Left lung (tissue), 10 donors: Measurements from ENCODE around the gene CLRN3. TPM values are rescaled to one million over a fixed set of nuclear protein-coding genes. Genes with fewer than 3 reads are reported as not detected.

Experiments
- ATAC-seq: fragments of 200-7000 bp; cut with Tn5 transposase; one replicate; pipeline ENCODE4 v1.9.1; 2020; ENCODE audit warnings: moderate library complexity
- DNase-seq, 4 donors: peaks; one replicate each; pipeline ENCODE4 v3.0.0-alpha.2; 2013 to 2020
- H3K27ac ChIP-seq, 2 donors: fragments of 200-600 bp; sonication (generic) in 1 of 2; one replicate each; pipeline versions ENCODE4 v1.5.0 to v1.8.0; 2020 to 2021
- H3K27me3 ChIP-seq, 2 donors: fragments of 200-600 bp; sonication (generic) in 1 of 2; one replicate each; pipeline versions ENCODE4 v1.5.0 to v1.8.0; 2020 to 2021
- H3K36me3 ChIP-seq, 2 donors: fragments of 200-600 bp; sonication (generic) in 1 of 2; one replicate each; pipeline versions ENCODE4 v1.5.0 to v1.8.0; 2020 to 2021
- H3K4me1 ChIP-seq, 2 donors: fragments of 200-600 bp; one replicate each; pipeline ENCODE4 v1.8.0; 2021
- H3K4me3 ChIP-seq, 2 donors: fragments of 200-600 bp; sonication (generic) in 1 of 2; one replicate each; pipeline versions ENCODE4 v1.5.0 to v1.8.0; 2020 to 2021; ENCODE audit warnings: mild to moderate bottlenecking in 1 of 2
- H3K9me3 ChIP-seq, 2 donors: fragments of 200-600 bp; sonication (generic) in 1 of 2; one replicate each; pipeline versions ENCODE4 v1.5.0 to v1.8.0; 2020 to 2021
- intact Hi-C, 2 donors: fragments of 100-400 bp; cut with DNase I; formaldehyde crosslinking; loops; one replicate each; pipeline versions ENCODE4 v1.11.2 to v1.14.2; 2022
- polyA plus RNA-seq, 6 donors: library from polyadenylated mRNA; unstranded; fragments of 120-200 nt; gene quantifications; one replicate each; pipeline ENCODE4 v1.2.1, GENCODE V29; 2013; ENCODE audit not compliant: insufficient read length in 6 of 6
- total RNA-seq, 2 donors: library from RNA; stranded (reverse); fragmentation: NEBNext Ultra II Directional; extraction: Animal tissue kit (Norgen Biotek cat#: 25700); gene quantifications; one replicate each; pipeline ENCODE4 v1.2.1, GENCODE V29; 2021
- TF ChIP-seq, protein P1 (sequence below), 2 donors: fragments of 200-600 bp; sonication (generic) in 1 of 2; IDR thresholded peaks; one replicate each; pipeline versions ENCODE4 v1.5.0 to v1.8.0; 2021; ENCODE audit warnings: antibody characterized with exemption in 2 of 2
- donor health status: DM: no; HTN: yes; CAD: no.
- donor health status: DM: no; HTN: no; CAD: no.

CLRN3 gene
- total and polyA plus RNA-seq, 8 donors = 0.13 to 0.27 TPM; not detected in 6

DNA sequence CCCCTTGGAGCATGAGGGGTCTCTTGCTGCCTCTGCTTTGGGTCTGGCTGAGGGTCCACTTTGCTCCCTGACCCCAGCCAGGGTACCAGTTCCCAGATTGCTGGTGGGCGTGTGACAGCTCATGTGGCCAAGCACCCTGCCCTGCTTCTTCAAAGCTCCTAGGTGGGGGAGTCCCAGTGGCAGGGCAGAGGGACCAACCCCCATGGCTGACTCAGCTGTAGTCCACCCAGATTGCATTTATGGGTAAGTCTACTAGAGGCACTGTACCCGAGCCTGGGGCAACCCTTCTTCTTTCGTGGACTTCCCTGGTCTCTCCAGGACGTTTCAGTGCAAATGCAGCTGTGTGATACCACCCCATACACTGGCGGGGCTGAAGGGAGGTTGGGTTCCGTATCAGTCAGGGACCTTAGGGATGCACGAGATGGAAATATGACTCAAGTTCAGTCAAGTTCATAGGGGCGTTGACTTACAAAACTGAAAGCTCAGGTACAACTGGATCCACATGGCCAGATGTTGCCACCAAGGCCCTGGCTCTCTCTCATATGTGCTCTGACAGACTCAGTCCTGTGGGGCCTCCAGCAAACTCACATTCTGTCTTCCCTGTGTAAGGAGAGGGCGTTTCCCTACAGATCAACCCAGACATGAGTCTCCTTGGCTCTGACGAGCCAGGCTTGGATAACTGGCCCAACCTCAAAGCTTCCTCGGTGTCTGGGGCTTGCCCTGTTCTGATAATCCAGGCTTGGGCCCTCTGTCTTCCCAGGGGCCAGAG is 27.7 kb upstream of the CLRN3 start:
- Histone ChIP-seq H3K27ac (peak overlapping the region; percentile 33 to 83), H3K27me3 (no peaks in the 10 kb centered on the region), H3K4me3 (no peak overlapping the region), H3K9me3 (peaks cover 0 to 4% of the 10 kb centered on the region in 2 donors), H3K4me1 (peaks cover 37 to 80% of the 10 kb centered on the region in 2 donors), H3K36me3 (no peaks in the 10 kb centered on the region)
- TF ChIP-seq, protein P1, sequence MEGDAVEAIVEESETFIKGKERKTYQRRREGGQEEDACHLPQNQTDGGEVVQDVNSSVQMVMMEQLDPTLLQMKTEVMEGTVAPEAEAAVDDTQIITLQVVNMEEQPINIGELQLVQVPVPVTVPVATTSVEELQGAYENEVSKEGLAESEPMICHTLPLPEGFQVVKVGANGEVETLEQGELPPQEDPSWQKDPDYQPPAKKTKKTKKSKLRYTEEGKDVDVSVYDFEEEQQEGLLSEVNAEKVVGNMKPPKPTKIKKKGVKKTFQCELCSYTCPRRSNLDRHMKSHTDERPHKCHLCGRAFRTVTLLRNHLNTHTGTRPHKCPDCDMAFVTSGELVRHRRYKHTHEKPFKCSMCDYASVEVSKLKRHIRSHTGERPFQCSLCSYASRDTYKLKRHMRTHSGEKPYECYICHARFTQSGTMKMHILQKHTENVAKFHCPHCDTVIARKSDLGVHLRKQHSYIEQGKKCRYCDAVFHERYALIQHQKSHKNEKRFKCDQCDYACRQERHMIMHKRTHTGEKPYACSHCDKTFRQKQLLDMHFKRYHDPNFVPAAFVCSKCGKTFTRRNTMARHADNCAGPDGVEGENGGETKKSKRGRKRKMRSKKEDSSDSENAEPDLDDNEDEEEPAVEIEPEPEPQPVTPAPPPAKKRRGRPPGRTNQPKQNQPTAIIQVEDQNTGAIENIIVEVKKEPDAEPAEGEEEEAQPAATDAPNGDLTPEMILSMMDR (IDR thresholded peaks at IDR 0.05) = no peak
- DNase-seq (no peak), ATAC-seq (no peak)
- intact Hi-C loops = no loop called here

DNA sequence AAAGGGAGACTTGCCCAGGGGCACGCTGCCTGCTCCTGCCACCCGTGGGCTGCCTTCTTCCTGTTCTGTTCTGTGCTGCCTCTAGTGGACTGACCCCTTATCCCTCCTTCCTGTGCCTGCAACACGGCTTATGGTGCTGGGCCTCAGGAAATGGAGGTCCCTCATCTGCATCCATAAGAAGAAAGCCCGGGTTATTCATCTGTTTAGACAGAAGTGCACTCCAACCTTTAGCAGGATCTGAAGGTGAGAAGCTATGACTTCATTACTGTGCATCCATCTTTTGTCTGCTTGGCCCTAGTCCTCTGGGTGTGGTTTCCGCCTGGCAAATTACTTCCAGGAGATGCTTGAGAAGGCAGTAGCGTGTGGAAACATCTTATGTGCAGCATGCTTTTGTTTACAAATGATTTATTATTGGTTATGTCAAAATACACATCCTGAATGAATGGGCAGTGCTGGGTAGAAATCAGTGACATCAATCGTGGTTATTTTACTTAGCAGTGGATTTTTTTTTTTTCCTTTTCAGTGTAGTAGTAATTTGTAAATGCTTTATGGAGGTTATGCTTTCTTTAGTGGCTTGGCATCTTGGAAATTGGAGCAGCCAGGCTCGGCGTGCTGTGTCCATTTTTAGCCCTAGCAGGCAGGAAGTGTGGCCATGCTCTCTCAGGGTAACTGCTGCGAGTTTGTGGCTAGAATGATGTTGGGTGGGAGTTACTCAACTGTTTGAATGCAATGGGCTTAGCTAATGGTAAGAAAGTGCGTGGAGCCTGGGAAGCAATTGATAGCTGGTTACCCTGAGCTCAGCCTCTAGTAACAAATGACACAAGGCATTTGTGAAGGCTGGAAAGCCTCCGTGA is 26.9 kb upstream of the CLRN3 start:
- no peak for ATAC-seq
- Histone ChIP-seq H3K27ac (peak overlapping the region; percentile 33 to 83), H3K4me1 (peaks cover 37 to 72% of the 10 kb centered on the region in 2 donors)

DNA sequence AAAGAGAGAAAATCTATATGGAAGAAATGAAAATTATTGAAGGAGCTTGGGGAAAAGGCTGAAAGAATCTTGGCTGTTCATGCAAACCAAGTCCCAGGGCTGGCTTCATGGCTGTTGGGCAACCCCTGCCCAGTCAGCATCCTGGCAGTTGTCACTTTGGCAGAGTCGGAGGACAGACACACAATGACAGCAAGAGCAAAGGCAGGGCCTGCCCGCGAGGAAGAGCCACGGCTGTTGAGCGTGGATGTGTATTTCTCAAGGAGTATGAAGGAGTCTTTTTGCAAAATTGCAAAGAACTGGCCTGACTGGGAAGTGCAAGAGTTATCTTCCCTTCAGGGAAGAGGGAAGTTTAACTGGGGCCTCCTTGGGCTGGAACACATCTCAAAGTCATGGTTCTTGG is 25.8 kb upstream of the CLRN3 start:
- intact Hi-C loops = no loop called here
- Histone ChIP-seq H3K4me3 (no peak overlapping the region), H3K27ac (peak overlapping the region in 1 of 2 donors; percentile 83), H3K4me1 (peaks cover 37 to 61% of the 10 kb centered on the region in 2 donors), H3K36me3 (no peaks in the 10 kb centered on the region), H3K9me3 (peaks cover 0 to 4% of the 10 kb centered on the region in 2 donors), H3K27me3 (no peaks in the 10 kb centered on the region)
- DNase-seq (peak in 1 of 4 donors; percentile 81), ATAC-seq (no peak)
- TF ChIP-seq, protein P1 (IDR thresholded peaks at IDR 0.05) = no peak

More for the DNA sequence above, 26.9 kb upstream of the CLRN3 start:
- intact Hi-C loops = no loop called here
- Histone ChIP-seq H3K4me3 (no peak overlapping the region), H3K36me3 (no peaks in the 10 kb centered on the region), H3K9me3 (peaks cover 0 to 4% of the 10 kb centered on the region in 2 donors), H3K27me3 (no peaks in the 10 kb centered on the region)
- DNase-seq = no peak
- TF ChIP-seq, protein P1 (IDR thresholded peaks at IDR 0.05) = peak in 1 of 2 donors; percentile 22

DNA sequence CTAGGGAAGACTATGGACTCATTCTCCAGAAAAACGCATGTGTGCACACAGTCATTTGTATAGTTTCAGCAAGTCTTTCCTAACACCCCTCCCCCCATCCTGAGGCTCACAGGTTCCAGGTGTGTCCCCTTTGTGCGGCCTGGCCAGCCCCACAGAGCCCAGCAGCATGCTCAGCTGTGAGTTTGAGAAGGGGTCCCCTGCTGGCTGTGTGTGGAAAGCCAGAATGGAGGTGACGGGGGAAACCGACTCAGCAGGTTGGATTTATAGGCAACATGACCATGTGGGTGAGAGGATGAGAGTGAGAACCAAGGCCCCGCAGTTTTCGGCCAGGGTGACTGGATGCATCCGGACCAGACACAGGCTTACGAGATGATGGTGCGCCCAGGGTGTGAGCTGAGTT is 24.1 kb upstream of the CLRN3 start:
- Histone ChIP-seq H3K9me3 (peaks cover 0 to 4% of the 10 kb centered on the region in 2 donors), H3K4me1 (peaks cover 26 to 45% of the 10 kb centered on the region in 2 donors), H3K27ac (no peak overlapping the region), H3K36me3 (no peaks in the 10 kb centered on the region), H3K27me3 (no peaks in the 10 kb centered on the region), H3K4me3 (no peak overlapping the region)
- DNase-seq (no peak), ATAC-seq (no peak)
- TF ChIP-seq, protein P1 (IDR thresholded peaks at IDR 0.05) = no peak
- intact Hi-C loops = no loop called here

DNA sequence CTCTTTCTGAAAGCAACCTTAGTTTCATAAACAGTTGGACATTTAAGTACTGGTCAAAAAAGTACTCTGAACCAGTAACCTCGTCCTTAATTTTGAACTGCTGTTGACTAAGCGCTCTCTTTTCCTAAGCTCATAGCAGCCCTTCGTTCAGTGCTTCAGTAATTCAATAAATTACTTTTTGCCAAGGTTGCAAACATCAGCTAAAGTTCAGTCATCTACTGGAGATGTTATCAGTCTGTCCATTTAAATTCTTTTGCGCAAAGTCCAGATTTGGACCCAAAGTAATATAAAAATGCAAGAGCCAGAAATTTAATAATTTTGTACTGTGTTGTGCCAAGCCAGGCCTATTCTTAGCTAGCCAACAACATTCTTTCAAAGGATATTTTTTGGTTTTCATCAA is 22.6 kb upstream of the CLRN3 start:
- DNase-seq (no peak), ATAC-seq (no peak)
- Histone ChIP-seq H3K27ac (no peak overlapping the region), H3K36me3 (no peaks in the 10 kb centered on the region), H3K4me1 (peaks cover 12 to 45% of the 10 kb centered on the region in 2 donors), H3K27me3 (no peaks in the 10 kb centered on the region), H3K4me3 (no peak overlapping the region), H3K9me3 (peaks cover 0 to 4% of the 10 kb centered on the region in 2 donors)
- intact Hi-C loops = no loop called here
- TF ChIP-seq, protein P1 (IDR thresholded peaks at IDR 0.05) = no peak
